H9 (cell line): Measurements from ENCODE around the gene NRG2. TPM values are rescaled to one million over a fixed set of nuclear protein-coding genes. Genes with fewer than 3 reads are reported as not detected.

Experiments
- DNase-seq: peaks from one replicate; pipeline ENCODE4 v3.0.0-alpha.2; 2017
- H2AFZ ChIP-seq: one replicate; pipeline ENCODE4 v1.6.1; 2013; ENCODE audit warnings: mild to moderate bottlenecking, low read length, control low read depth, moderate library complexity
- H2AK5ac ChIP-seq: 2 replicates; pipeline ENCODE4 v1.6.1; 2013; ENCODE audit warnings: low read length, control low read depth, mixed read lengths; ENCODE audit not compliant: insufficient read length
- H2BK120ac ChIP-seq: one replicate; pipeline ENCODE4 v1.6.1; 2013; ENCODE audit warnings: low read depth, mild to moderate bottlenecking, low read length, control low read depth, inconsistent platforms; ENCODE audit not compliant: poor library complexity, severe bottlenecking
- H2BK12ac ChIP-seq: 2 replicates; pipeline ENCODE4 v1.6.1; 2013; ENCODE audit warnings: low read length, control low read depth, mixed read lengths, low read depth; ENCODE audit not compliant: insufficient read length
- H2BK15ac ChIP-seq: 2 replicates; pipeline ENCODE4 v1.6.1; 2013; ENCODE audit warnings: low read depth, low read length, control low read depth
- H2BK20ac ChIP-seq: one replicate; pipeline ENCODE4 v1.6.1; 2013; ENCODE audit warnings: low read depth, mild to moderate bottlenecking, low read length, control low read depth, inconsistent platforms; ENCODE audit not compliant: poor library complexity, severe bottlenecking
- H2BK5ac ChIP-seq: 2 replicates; pipeline ENCODE4 v1.6.1; 2013; ENCODE audit warnings: low read length, control low read depth, mixed read lengths; ENCODE audit not compliant: insufficient read length
- H3K14ac ChIP-seq: 2 replicates; pipeline ENCODE4 v1.6.1; 2013; ENCODE audit warnings: low read length, control low read depth; ENCODE audit not compliant: insufficient read depth
- H3K18ac ChIP-seq: 2 replicates; pipeline ENCODE4 v1.6.1; 2013; ENCODE audit warnings: low read depth, mild to moderate bottlenecking, mixed read lengths, low read length, control low read depth; ENCODE audit not compliant: insufficient read length
- H3K23ac ChIP-seq: 2 replicates; pipeline ENCODE4 v1.6.1; 2013; ENCODE audit warnings: low read length, control low read depth, mixed read lengths, low read depth; ENCODE audit not compliant: insufficient read length
- H3K23me2 ChIP-seq: 2 replicates; pipeline ENCODE4 v1.6.1; 2013; ENCODE audit warnings: low read depth, mild to moderate bottlenecking, mixed read lengths, low read length, control low read depth; ENCODE audit not compliant: insufficient read length, poor library complexity, severe bottlenecking
- H3K27ac ChIP-seq: 2 replicates; pipeline ENCODE4 v1.5.1; 2013; ENCODE audit warnings: low read length, control low read depth, mixed read lengths, low read depth; ENCODE audit not compliant: insufficient read length
- H3K27me3 ChIP-seq: 2 replicates; pipeline ENCODE4 v1.6.1; 2013; ENCODE audit warnings: low read length, control low read depth, inconsistent platforms; ENCODE audit not compliant: insufficient read depth
- H3K4ac ChIP-seq: 2 replicates; pipeline ENCODE4 v1.6.1; 2013; ENCODE audit warnings: low read depth, mild to moderate bottlenecking, control low read depth, inconsistent platforms, low read length, moderate library complexity
- H3K4me1 ChIP-seq: 2 replicates; pipeline ENCODE4 v1.6.1; 2013; ENCODE audit warnings: low read length, control low read depth, inconsistent platforms; ENCODE audit not compliant: insufficient read depth
- H3K4me2 ChIP-seq: 2 replicates; pipeline ENCODE4 v1.6.1; 2013; ENCODE audit warnings: low read length, control low read depth, mixed read lengths; ENCODE audit not compliant: insufficient read length, insufficient read depth
- H3K56ac ChIP-seq: 2 replicates; pipeline ENCODE4 v1.6.1; 2013; ENCODE audit warnings: low read depth, mild to moderate bottlenecking, mixed read lengths, low read length, control low read depth; ENCODE audit not compliant: insufficient read length
- H3K79me1 ChIP-seq: 2 replicates; pipeline ENCODE4 v1.6.1; 2013; ENCODE audit warnings: low read depth, mild to moderate bottlenecking, moderate library complexity, low read length, control low read depth, inconsistent platforms; ENCODE audit not compliant: insufficient read depth, poor library complexity, severe bottlenecking
- H3K79me2 ChIP-seq: 2 replicates; pipeline ENCODE4 v1.6.1; 2013; ENCODE audit warnings: low read length, control low read depth, inconsistent platforms; ENCODE audit not compliant: insufficient read depth
- H3K9ac ChIP-seq: 2 replicates; pipeline ENCODE4 v1.6.1; 2013; ENCODE audit warnings: low read length, control low read depth, mixed read lengths; ENCODE audit not compliant: insufficient read length; ENCODE audit errors: extremely low read depth
- H3K9me3 ChIP-seq: one replicate; pipeline ENCODE4 v1.6.1; 2013; ENCODE audit warnings: low read depth, low read length, inconsistent platforms; ENCODE audit not compliant: control insufficient read depth
- H3T11ph ChIP-seq: one replicate; pipeline ENCODE4 v1.6.1; 2013; ENCODE audit warnings: mild to moderate bottlenecking, low read length, control low read depth, inconsistent platforms
- H4K20me1 ChIP-seq: one replicate; pipeline ENCODE4 v1.6.1; 2013; ENCODE audit not compliant: control insufficient read depth, insufficient read length, insufficient read depth
- H4K5ac ChIP-seq: 2 replicates; pipeline ENCODE4 v1.6.1; 2013; ENCODE audit warnings: low read depth, mild to moderate bottlenecking, mixed read lengths, low read length, control low read depth; ENCODE audit not compliant: insufficient read length
- H4K8ac ChIP-seq: replicated peaks from 2 replicates; pipeline ENCODE4 v1.6.1; 2013; ENCODE audit warnings: low read length, control low read depth, mixed read lengths, low read depth; ENCODE audit not compliant: insufficient read length
- H4K91ac ChIP-seq: 2 replicates; pipeline ENCODE4 v1.6.1; 2013; ENCODE audit warnings: low read depth, mild to moderate bottlenecking, moderate library complexity, mixed read lengths, low read length, control low read depth; ENCODE audit not compliant: insufficient read length
- H3K27ac Mint-ChIP-seq, 3 experiments: 2 replicates in 2 of 3; 3 replicates in 1 of 3; pipeline ENCODE4 v1.8.0; 2020 to 2021; ENCODE audit warnings: mixed read lengths in 3 of 3, mild to moderate bottlenecking in 1 of 3, moderate library complexity in 1 of 3
- H3K27me3 Mint-ChIP-seq: 2 replicates; pipeline ENCODE4 v1.8.0; 2021; ENCODE audit warnings: low read depth, mild to moderate bottlenecking, moderate library complexity, mixed read lengths
- H3K36me3 Mint-ChIP-seq, 3 experiments: 2 replicates in 2 of 3; 3 replicates in 1 of 3; pipeline ENCODE4 v1.8.0; 2020 to 2021; ENCODE audit warnings: low read depth in 3 of 3, mixed read lengths in 3 of 3; ENCODE audit not compliant: insufficient read depth in 1 of 3
- H3K4me1 Mint-ChIP-seq, 2 experiments: 2 replicates each; pipeline ENCODE4 v1.8.0; 2020; ENCODE audit warnings: mixed read lengths in 2 of 2
- H3K4me3 Mint-ChIP-seq, 2 experiments: 2 replicates in 1 of 2; 3 replicates in 1 of 2; pipeline ENCODE4 v1.8.0; 2020 to 2021; ENCODE audit warnings: mild to moderate bottlenecking in 2 of 2, mixed read lengths in 2 of 2, moderate library complexity in 1 of 2
- H3K9me3 Mint-ChIP-seq, 2 experiments: 2 replicates in 1 of 2; 3 replicates in 1 of 2; pipeline ENCODE4 v1.8.0; 2020; ENCODE audit warnings: mild to moderate bottlenecking in 2 of 2, mixed read lengths in 2 of 2, moderate library complexity in 1 of 2
- CTCF ChIP-seq: fragments of 200-600 bp; sonication (generic); conservative IDR thresholded peaks from 3 replicates; pipeline ENCODE4 v1.8.0; 2021; ENCODE audit warnings: antibody characterized with exemption, mild to moderate bottlenecking
- WGBS: extraction: QIAGEN DNeasy Blood & Tissue Kit; methylation state at CpG from one replicate; pipeline ENCODE4 v1.1.7; 2013; ENCODE audit warnings: missing lambda C conversion rate, low lambda C conversion rate, mixed read lengths; ENCODE audit not compliant: insufficient read length; ENCODE audit errors: extremely low coverage; 5-methylcytosine and 5-hydroxymethylcytosine counted together
- total RNA-seq: library from RNA; stranded (reverse); gene quantifications from 2 replicates; pipeline ENCODE4 v1.2.1, GENCODE V29; 2021

NRG2 gene
- total RNA-seq, 1 experiment from 2014 or later, result not detected

- Histone ChIP-seq H3K9ac (no peak overlapping the region), H4K91ac (no peak overlapping the region), H3K23me2 (no peaks in the 10 kb centered on the region), H3T11ph (no peak overlapping the region), H3K79me2 (no peaks in the 10 kb centered on the region), H3K14ac (no peak overlapping the region), H3K79me1 (no peaks in the 10 kb centered on the region), H3K23ac (no peak overlapping the region), H3K27me3 (no peaks in the 10 kb centered on the region; the same call in 1 of the 2 replicates), H3K18ac (no peak overlapping the region), H2AFZ (no peak overlapping the region), H4K8ac (no peak overlapping the region), H2BK5ac (no peak overlapping the region), H3K4me2 (no peak overlapping the region), H2AK5ac (no peak overlapping the region), H3K4ac (no peak overlapping the region), H3K27ac (no peak overlapping the region), H4K5ac (no peak overlapping the region), H3K9me3 (no peaks in the 10 kb centered on the region), H3K4me1 (no peaks in the 10 kb centered on the region), H3K56ac (no peak overlapping the region), H4K20me1 (peaks cover 2% of the 10 kb centered on the region), H2BK15ac (no peak overlapping the region), H2BK120ac (no peak overlapping the region), H2BK12ac (no peak overlapping the region), H2BK20ac (no peak overlapping the region)
- no peak for DNase-seq
- Mint-ChIP-seq H3K27ac (no peak overlapping the region), H3K36me3 (no peaks in the 10 kb centered on the region; a peak in 1 of 7 replicates), H3K4me3 (no peak overlapping the region), H3K4me1 (no peaks in the 10 kb centered on the region), H3K9me3 (no peaks in the 10 kb centered on the region), H3K27me3 (peaks cover 63% of the 10 kb centered on the region)
- no CpG with 5 or more reads among the region's 3 CpGs for WGBS
- no peak for TF ChIP-seq CTCF
Observed at GRCh38 chr5:139833525-139833924, 209.6 kb downstream of the NRG2 start.
